ENCODE results near the gene CCDC141.

CCDC141 gene

DNA sequence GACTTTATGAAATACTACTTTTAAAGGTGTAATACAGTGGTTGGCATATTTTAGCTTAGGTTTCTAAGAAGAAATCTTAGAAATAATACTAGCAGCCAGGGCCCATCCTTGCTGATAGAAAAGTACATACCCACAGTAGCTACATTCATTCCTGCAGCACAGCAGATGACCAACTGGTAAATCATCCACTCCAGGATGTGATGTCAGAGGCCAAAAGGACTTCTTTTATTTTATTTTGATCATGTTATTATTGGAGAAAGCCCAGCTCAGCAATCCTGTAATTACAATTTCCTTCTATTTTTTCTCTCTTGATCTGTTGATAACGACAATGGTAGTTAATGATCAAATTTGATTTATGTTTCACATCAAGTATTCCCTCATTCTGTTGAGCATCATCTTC lies 224.8 kb downstream of the CCDC141 start:
- DNase-seq: no peak

DNA sequence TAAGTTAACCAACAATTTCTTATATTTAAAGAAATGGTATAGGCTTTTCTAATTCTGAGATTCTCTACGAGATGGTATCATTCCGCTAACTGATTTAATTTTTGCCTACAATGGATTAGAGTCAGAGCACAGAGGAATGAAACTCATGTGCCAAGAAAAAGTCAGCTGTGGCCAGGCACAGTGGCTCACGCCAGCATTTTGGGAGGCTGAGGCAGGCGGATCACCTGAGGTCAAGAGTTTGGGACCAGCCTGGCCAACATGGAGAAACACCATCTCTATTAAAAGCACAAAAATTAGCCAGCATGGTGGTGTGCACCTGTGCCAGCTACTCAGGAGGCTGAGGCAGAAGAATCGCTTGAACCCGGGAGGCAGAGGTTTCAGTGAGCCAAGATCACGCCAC lies 225.8 kb downstream of the CCDC141 start:
- no peak for DNase-seq

DNA sequence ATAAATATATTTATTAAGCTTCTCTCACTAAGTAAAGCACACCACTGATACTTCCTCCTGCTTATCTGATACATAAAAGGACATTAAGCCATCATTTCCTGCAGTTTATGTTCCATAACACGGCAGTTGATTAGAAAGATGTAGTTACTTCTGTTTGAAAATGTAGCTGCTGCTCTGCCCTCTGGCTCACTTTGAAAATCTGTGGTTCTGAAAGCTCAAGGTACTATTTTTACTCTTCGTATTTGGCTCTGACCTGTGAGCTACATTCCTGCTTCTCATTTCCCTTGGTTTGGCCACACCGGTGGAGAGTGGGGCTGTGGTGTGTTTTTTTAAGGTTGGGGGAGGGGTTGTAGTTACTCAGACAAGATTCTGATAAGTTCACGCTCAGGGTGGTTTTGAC lies 229.9 kb downstream of the CCDC141 start:
- DNase-seq: no peak

DNA sequence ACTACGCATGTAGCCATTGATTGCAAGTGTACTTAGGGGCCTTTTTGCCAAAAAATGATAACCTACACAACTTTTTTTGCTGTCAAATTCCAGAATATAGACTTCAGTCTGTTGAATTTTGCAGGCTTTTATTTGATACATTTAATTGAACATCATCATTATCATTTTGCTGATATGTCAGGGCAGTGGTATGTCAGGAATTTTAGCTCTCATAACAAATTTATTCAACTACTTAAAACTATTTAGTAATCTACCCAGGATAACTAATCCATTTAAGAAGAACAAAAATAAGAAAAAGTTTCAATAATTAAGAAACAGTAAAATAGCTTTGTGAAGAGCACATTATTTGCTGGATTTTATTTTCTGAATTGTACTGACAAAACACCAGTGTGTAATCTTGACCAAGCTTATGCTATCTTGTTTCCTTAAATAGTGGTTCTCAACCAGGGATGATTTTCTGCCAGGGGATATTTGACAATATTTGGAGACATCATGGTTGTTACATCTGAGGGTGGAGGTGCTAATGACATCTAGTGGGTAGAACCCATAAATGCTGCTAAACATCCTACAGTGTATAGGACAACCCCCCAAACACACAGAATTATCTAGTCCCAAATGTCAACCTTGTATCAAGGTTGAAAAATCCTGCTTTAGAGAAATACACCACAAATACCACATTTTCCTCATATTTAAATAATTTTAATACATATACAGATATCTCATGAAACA lies 230.6 kb downstream of the CCDC141 start:
- peak in 1 of 2 experiments; percentile 13 for DNase-seq

DNA sequence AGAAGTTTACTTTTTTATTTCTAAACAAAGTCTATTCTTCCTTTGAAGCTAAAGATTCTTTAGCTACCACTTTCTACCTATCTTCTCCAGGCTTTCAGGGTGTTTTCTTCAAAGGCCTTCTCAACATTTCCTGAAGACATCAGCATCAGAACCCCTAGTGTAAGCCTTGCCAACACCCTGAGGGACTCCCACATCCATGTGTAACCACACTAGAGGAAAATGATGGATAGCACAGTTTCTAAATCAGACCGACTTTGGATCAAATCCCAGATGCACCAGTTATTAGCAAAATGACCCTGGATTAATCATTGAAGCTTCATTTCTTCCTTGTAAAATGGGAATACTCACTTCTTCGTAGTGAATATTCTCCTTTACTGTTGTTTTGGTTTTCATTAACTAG lies 238.0 kb downstream of the CCDC141 start:
- no peak for DNase-seq

DNA sequence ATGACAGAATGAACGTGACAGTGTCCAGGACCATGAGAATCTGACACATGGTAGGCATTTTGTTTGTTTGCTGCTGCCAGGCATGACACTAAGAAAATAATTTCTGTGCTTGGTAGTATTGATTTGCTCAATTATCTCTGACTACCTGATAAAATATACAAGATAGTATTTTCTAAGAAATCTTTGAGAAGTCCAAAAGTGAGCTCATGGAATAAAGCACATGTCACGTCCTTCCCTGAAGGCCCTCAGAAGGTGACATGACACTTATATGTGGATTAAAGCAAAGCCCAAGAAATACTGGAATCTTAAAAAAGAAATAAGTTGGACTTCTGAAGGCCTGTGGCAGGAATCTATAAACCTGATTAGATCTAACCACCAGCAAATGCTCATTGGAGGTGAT lies 238.9 kb downstream of the CCDC141 start:
- no peak for DNase-seq

DNA sequence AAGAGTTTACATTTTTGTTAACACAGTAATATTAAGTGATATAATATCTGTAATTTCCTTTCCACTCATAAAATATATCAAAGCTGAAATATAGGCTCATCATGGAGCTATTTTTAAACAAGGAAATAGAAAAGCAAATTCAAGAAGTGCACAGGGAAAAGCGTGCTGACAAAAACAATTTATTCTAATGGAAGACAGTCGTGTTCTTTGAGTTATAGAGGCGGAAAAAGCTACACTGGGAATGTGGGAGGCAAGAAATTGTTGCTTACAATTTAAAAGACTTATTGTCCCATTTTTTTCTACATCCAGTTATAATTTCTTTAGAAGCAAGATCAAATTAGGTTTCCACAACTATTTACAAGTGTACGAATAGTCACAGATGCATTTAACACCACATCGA lies 239.5 kb downstream of the CCDC141 start:
- no peak for DNase-seq

DNA sequence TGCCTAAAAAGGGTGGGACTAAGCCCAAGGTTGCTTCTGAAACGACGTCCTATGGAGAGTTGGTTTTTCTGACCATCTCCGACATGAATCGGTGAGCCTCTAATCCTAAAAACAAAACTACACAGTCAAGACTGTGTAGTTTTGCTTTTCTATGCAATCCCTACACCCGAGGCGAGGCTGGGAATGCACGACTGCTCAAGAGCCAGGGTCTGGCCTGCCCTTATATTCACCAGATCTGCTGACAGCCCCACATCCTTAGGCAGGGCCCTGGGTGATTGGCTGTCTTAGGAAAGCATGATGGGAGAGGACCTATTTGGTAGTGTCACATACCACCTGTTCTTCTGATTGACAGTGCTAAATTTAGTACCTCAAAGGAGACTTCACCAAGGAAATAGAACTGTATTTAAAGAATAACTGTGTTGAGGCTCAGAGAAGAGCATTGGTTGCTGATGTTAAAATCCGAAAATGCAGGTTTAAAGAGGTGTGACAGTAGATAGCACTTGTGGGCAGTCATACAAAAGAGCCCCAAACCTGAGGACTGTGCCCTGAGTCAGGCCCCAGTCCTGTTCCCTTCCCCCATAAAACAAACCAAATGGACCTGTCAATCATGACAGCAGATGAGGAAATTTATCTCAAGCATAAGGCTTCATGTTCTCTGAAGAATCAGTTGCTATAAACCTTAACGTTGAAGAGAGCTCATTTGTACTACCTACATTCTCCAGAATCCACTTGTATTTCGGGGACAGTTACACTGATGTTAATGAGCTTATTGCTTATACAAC lies 242.5 kb downstream of the CCDC141 start, which contains the start of gene TTN:
TSS of gene TTN (minus strand) at position 197 of the 782 bp plus-strand sequence. CDS start 2,781 bp downstream, outside the sequence.
- no peak for DNase-seq

DNA sequence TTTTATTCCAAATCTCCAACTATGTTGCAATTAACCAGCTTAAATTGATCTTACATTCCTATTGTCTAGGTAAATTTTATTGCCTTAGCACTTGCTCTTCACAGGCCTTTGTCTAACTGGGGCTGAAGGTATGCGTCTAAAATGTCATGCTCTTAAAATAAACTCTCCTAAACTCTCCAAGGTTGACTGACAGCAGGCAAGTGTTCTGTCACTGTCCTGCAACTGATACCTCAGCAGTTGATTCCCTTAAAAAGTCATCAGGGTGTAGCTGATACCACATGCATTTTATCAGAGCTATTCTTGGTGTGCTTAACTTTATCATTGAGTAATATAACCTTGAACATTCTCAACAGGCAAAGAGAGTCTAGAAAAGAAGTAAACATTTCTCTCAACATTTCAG lies 243.4 kb downstream of the CCDC141 start:
- no peak for DNase-seq

DNA sequence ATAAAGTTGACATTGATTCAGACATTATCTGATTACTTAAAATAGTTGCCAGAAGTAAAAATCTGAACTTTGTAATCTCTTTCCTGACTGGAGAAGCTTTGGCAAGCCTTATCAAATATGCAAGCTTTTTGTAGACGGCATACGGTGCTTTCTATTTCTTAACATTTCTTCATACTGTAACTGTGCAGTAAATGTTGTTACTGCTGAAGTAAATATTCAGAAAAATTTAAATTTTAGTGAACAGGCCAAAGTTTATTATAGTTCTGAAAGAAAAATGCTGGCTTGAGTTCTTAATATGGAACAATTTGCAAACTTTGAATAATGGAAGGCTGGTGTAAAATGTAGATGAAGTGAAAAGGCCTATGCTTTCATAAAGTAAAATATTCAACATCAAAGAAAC lies 244.5 kb downstream of the CCDC141 start:
- no peak for DNase-seq

DNA sequence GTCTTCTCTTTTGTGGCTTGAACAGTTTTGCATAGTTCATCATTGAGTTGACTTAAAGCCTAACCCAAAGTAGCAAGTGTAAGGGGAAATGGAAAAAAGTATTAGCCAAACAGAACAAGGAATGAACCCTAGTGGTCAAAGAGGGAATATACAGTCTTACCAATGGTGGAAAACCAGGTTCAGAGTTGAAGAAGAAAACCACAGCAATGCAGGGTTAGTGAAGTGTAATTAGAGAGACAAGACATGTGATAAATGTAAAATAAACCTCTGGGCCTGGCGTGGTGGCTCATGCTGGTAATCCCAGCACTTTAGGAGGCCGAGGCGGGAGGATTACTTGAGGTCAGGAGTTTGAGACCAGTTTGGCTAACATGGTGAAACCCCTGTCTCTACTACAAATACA lies 245.1 kb downstream of the CCDC141 start:
- DNase-seq: peak; percentile 67 to 86

DNA sequence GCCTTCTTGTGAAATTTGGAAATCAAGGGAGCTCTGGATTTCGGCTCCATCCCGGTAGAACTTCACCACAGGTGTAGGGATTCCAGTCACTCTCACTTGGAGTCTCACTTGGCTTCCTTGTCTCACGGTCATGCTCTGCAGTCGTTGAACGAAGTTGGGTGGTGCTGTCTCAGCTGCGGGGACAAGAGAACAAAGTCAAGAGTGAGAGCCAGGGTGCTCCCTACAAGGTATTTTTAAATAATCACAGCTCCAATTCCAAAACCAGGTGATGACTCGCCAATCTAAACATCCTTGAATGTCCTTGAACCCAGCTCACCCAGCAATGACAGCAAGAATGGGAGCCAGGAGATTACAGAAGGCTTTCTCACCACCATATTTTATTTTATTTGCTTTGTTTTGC lies 249.4 kb downstream of the CCDC141 start:
- DNase-seq: no peak

DNA sequence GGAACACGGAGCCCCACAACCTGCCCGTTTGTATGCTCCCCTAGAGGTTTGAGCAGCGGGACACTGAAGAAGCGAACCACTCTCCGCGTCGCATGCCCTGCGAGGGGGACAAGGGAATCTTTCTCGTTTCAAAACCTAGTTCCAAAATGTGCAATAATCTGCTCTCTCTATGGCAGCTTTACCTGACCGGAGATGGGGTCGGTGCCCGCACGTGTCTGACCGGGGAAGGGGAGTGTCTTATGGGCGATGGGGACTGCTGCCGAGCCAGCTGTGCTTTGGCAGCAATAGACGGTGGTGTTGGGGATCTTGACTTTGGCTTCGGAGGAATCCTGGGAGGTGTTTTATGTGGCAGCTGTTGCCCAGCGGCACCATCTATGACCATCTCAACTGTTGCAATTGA lies 250.6 kb downstream of the CCDC141 start:
- DNase-seq: no peak

DNA sequence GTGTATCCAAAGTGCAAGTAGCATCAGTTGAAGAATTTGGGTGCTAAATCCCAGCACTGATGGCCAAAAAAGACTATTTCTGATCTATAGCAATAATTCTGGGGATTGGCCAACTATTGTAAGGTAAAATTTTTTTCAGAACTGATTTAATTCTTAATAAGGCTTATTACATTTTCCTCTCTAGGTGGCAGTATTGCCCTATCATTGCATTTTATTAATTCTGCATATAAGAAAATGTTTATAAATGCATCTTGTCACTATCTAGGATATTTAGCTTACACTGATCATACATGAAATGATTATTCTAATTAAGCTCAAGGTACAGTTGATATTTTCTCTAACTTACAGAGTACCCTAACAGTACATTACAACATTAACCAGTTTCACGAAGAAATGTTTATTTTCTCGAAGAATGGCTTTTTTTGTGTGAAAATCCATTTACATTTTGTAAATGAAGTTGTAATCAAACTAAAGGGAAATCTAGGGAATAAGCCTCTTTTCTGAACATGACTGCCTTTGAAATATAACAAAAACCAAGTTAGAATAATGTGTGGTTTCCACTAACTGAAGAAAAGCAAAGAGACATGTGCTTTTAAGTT lies 253.8 kb downstream of the CCDC141 start:
- peak; percentile 75 to 76 for DNase-seq

DNA sequence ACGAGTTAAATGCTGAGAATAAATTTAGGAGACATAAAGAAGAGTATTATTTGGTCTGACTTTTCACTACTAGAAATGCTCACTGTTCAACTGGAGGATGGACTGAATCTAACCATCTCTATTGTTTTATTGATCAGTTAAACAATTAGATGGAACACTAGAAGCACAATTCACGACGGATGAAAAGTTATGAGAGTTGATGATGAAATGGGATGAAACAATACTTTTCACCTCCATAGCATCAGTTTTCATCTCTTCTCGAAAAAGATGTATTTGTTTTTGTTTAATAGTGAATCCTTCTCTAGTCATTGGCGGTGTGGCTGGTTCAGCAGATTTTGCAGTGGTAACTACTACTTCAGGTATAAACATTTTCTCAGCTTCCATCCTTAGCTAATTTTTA lies 262.0 kb downstream of the CCDC141 start:
- DNase-seq: no peak

DNA sequence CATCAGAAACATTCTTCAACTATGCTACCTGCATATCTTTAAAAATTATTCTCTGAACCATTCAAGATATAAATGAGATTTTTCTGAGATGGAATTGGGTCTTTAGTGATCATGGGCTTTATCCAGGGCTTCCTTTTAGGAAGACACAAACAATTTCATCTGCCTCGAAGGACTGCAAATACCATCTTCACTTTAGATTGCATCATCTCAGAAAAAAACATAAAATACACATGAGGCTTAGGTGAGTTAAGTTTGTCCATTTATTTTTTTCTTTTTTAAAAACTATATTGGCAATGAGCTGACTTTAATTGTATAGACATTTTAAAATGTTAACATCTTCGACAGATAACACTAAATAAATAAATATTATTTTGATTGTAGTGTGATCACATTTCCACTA lies 262.8 kb downstream of the CCDC141 start:
- DNase-seq: no peak

DNA sequence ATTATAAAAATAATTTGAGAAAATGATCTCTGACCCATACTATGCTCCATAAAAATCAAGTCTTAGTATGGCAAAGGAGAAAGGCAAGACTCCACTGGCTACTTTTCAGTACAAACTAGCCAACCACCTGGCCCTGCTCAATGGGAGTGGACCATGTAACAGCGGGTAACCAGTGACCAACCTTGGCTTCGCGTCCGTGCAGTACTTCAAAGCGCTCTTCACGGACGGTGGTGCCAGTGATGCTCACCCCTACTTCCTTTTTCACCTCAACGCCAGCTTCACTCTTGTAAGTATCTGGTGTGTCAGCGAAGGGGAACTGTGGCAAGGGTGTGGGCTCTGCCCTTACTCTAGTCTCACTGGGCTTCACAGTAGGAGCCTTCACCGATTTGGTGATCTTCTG lies 266.0 kb downstream of the CCDC141 start:
- no peak for DNase-seq

DNA sequence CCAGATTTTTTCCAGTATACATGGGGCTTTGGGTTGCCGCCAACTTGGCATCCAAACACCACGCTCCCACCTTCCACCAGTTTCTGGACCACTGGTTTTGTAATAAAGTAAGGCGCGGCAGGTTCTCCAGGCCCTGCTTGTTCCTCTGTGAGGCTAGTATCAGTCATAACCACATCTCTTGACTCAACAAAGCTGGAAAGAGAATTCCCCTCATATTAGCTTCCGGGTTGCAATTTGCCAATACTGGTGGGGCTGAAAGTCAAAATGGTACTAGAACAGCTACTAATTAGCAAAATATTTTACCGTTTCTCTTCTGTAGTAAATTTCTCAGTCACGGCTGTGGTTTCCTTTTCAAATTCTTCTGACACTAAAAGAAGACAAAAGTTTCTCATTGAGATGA lies 267.7 kb downstream of the CCDC141 start:
- DNase-seq: no peak

All from Kasumi-1 (cell line).